Keratinocyte (primary cell): Measurements from ENCODE around the gene BRICD5. TPM values are rescaled to one million over a fixed set of nuclear protein-coding genes. Genes with fewer than 3 reads are reported as not detected.

Experiments
- DNase-seq: peaks from one replicate; pipeline ENCODE4 v3.0.0-alpha.2; 2011; ENCODE audit warnings: low read depth, missing footprints, low spot score
- FAIRE-seq: peaks from 2 replicates; lab custom pipeline; 2011; peaks lifted over from hg19 to GRCh38; lab: Jason Lieb, UNC
- H2AFZ ChIP-seq: 2 replicates; pipeline ENCODE4 v1.6.0; 2012; ENCODE audit warnings: low read length, control low read depth, inconsistent platforms; ENCODE audit not compliant: control insufficient read depth
- H3K27ac ChIP-seq: 2 replicates; pipeline ENCODE4 v1.5.1; 2011; ENCODE audit warnings: low read length; ENCODE audit not compliant: control insufficient read depth, insufficient read depth
- H3K27me3 ChIP-seq: 3 replicates; pipeline ENCODE4 v1.6.0; 2011; ENCODE audit warnings: low read length; ENCODE audit not compliant: control insufficient read depth, insufficient read depth; ENCODE audit errors: extremely low read depth
- H3K36me3 ChIP-seq, 2 experiments: 2 replicates in 1 of 2; 3 replicates in 1 of 2; pipeline ENCODE4 v1.5.1; 2011; ENCODE audit warnings: low read length in 2 of 2, mild to moderate bottlenecking in 1 of 2; ENCODE audit not compliant: control insufficient read depth in 2 of 2, insufficient read depth in 2 of 2; ENCODE audit errors: extremely low read depth in 1 of 2
- H3K4me1 ChIP-seq: 3 replicates; pipeline ENCODE4 v1.5.1; 2011; ENCODE audit warnings: low read length; ENCODE audit not compliant: control insufficient read depth, insufficient read depth; ENCODE audit errors: extremely low read depth
- H3K4me2 ChIP-seq: 3 replicates; pipeline ENCODE4 v1.6.0; 2011; ENCODE audit warnings: low read depth, low read length; ENCODE audit not compliant: control insufficient read depth, insufficient read depth; ENCODE audit errors: extremely low read depth
- H3K4me3 ChIP-seq, 3 experiments: fragments of 200-600 bp in 1 of 3; sonication (generic) in 1 of 3; 2 replicates in 2 of 3; 3 replicates in 1 of 3; pipeline ENCODE4 v1.5.1; 2011 to 2016; ENCODE audit warnings: low read length in 3 of 3, mild to moderate bottlenecking in 3 of 3, control low read depth in 2 of 3, inconsistent platforms in 1 of 3, low read depth in 1 of 3, mixed read lengths in 1 of 3, mixed run types in 1 of 3, moderate library complexity in 1 of 3; ENCODE audit not compliant: control insufficient read depth in 2 of 3, insufficient read depth in 2 of 3; ENCODE audit errors: extremely low read depth in 1 of 3
- H3K79me2 ChIP-seq: 2 replicates; pipeline ENCODE4 v1.6.0; 2012; ENCODE audit warnings: low read length; ENCODE audit not compliant: control insufficient read depth, insufficient read depth
- H3K9ac ChIP-seq: 3 replicates; pipeline ENCODE4 v1.6.0; 2011; ENCODE audit warnings: low read length; ENCODE audit not compliant: control insufficient read depth, insufficient read depth; ENCODE audit errors: extremely low read depth
- H3K9me1 ChIP-seq: 3 replicates; pipeline ENCODE4 v1.6.0; 2011; ENCODE audit warnings: low read length; ENCODE audit not compliant: control insufficient read depth, insufficient read depth; ENCODE audit errors: extremely low read depth
- H3K9me3 ChIP-seq: 2 replicates; pipeline ENCODE4 v1.5.1; 2012; ENCODE audit warnings: low read depth, low read length; ENCODE audit not compliant: control insufficient read depth
- H4K20me1 ChIP-seq: 3 replicates; pipeline ENCODE4 v1.6.0; 2011; ENCODE audit warnings: low read length; ENCODE audit not compliant: control insufficient read depth, insufficient read depth; ENCODE audit errors: extremely low read depth
- CTCF ChIP-seq, 3 experiments: IDR thresholded peaks in 1 of 3; conservative IDR thresholded peaks in 1 of 3; optimal IDR thresholded peaks in 1 of 3; 2 replicates in 2 of 3; 3 replicates in 1 of 3; pipeline versions ENCODE3 to v1.5.1; 2011; ENCODE audit warnings: low read length in 3 of 3, mild to moderate bottlenecking in 3 of 3, moderate library complexity in 2 of 3, control low read depth in 1 of 3, inconsistent platforms in 1 of 3; ENCODE audit not compliant: insufficient read depth in 2 of 3; ENCODE audit errors: extremely low read depth in 1 of 3
- EZH2 ChIP-seq: IDR thresholded peaks from one replicate; pipeline ENCODE4 v1.6.1; 2012; ENCODE audit warnings: inconsistent platforms, mild to moderate bottlenecking, low read length, moderate library complexity
- dilution Hi-C: fragments of 300-500 bp; cut with MboI; formaldehyde crosslinking; loops from one replicate; pipeline ENCODE4 v1.7.0; 2020; ENCODE audit warnings: low sequenced_read_pairs; ENCODE audit not compliant: extremely low pct_ligation_motif_present
- polyA plus RNA-seq, 5 experiments: library from polyadenylated mRNA; depleted of rRNA in 3 of 5; stranded (reverse) in 3 of 5; stranded (forward) in 1 of 5; unstranded in 1 of 5; fragments of >200 nt; gene quantifications; 1 replicate in 1 of 5; 2 replicates in 3 of 5; 3 replicates in 1 of 5; pipeline versions ENCODE4 v1.2.1 to v1.2.3, GENCODE V29; 2011 to 2012; ENCODE audit warnings: missing spikeins in 2 of 5, low read depth in 1 of 5, low replicate concordance in 1 of 5

BRICD5 gene
- polyA plus RNA-seq, 1 donor (not counting 4 experiments of a cell fraction or from before 2014, with no cell fraction given), result 1.8 TPM

- no peak overlapping the region for H3K27ac ChIP-seq
- no peaks in the 10 kb centered on the region for H3K9me1 ChIP-seq
- no peak for FAIRE-seq
- peaks cover 9% of the 10 kb centered on the region for H4K20me1 ChIP-seq
- no peak overlapping the region for H3K4me2 ChIP-seq
- H3K36me3 ChIP-seq, result peaks cover 23 to 29% of the 10 kb centered on the region in 2 experiments
- TF ChIP-seq CTCF (optimal IDR thresholded peaks at IDR 0.05 in 1 of 3, IDR thresholded peaks at IDR 0.05 in 1 of 3, conservative IDR thresholded peaks at IDR 0.05 in 1 of 3; ENCODE audit: extremely low read depth in 1 of 3, insufficient read depth in 2 of 3, low read length in 3 of 3) (no peak), EZH2 (no peak)
- no peak overlapping the region for H3K4me3 ChIP-seq
- dilution Hi-C loops, result no loop called here
- no peak for DNase-seq
- H3K79me2 ChIP-seq, result peaks cover 26% of the 10 kb centered on the region
- no peaks in the 10 kb centered on the region for H3K27me3 ChIP-seq
- no peak overlapping the region for H3K9ac ChIP-seq
- H3K4me1 ChIP-seq, result peaks cover 16% of the 10 kb centered on the region
- no peak overlapping the region for H2AFZ ChIP-seq
- H3K9me3 ChIP-seq, result no peaks in the 10 kb centered on the region
These were observed 43.5 kb downstream of the BRICD5 start for GRCh38 chr16:2167068-2167638.

- Histone ChIP-seq H3K4me2 (no peak overlapping the region), H3K9ac (no peak overlapping the region), H4K20me1 (peaks cover 15% of the 10 kb centered on the region), H3K36me3 (peaks cover 19 to 29% of the 10 kb centered on the region in 2 experiments), H3K27me3 (no peaks in the 10 kb centered on the region), H3K9me3 (no peaks in the 10 kb centered on the region), H3K9me1 (no peaks in the 10 kb centered on the region), H2AFZ (no peak overlapping the region), H3K4me3 (no peak overlapping the region), H3K27ac (no peak overlapping the region), H3K79me2 (peaks cover 26% of the 10 kb centered on the region), H3K4me1 (peaks cover 23% of the 10 kb centered on the region)
- DNase-seq, result no peak
- TF ChIP-seq CTCF (optimal IDR thresholded peaks at IDR 0.05 in 1 of 3, IDR thresholded peaks at IDR 0.05 in 1 of 3, conservative IDR thresholded peaks at IDR 0.05 in 1 of 3; ENCODE audit: extremely low read depth in 1 of 3, insufficient read depth in 2 of 3, low read length in 3 of 3) (no peak), EZH2 (no peak)
- dilution Hi-C loops, result no loop called here
- no peak for FAIRE-seq
These were observed 44.2 kb downstream of the BRICD5 start for GRCh38 chr16:2166263-2167067.
